Body of pancreas (tissue), 4 donors: ENCODE data around the gene SIRT7.

Experiments used
- CTCF ChIP-seq, 7 experiments: fragments of 450-650 bp in 4 of 7; fragments of 200-600 bp in 3 of 7; sonication (generic) in 3 of 7; IDR thresholded peaks; one replicate each; pipeline ENCODE4 v1.5.1; 2016 to 2019; ENCODE audit warnings: antibody characterized with exemption in 7 of 7
- POLR2A ChIP-seq, 3 donors: fragments of 450-650 bp; IDR thresholded peaks; one replicate each; pipeline ENCODE4 v1.6.1; 2016; ENCODE audit warnings: antibody characterized with exemption in 3 of 3, mild to moderate bottlenecking in 2 of 3

GRCh38 chr17:81950501-81950900 is 32.5 kb upstream of the SIRT7 start:
- no peak for TF ChIP-seq POLR2A (IDR thresholded peaks at IDR 0.05)
- no peak for TF ChIP-seq CTCF (IDR thresholded peaks at IDR 0.05)
